GM21360 (cell line): ENCODE measurements around the gene GDF11.

Experiments used
- ATAC-seq: cut with Tn5 transposase; IDR thresholded peaks from one replicate; pipeline ENCODE4 v1.9.1; 2021; ENCODE audit warnings: mild to moderate bottlenecking, moderate library complexity; ENCODE audit not compliant: unreplicated experiment

Gene GDF11

DNA sequence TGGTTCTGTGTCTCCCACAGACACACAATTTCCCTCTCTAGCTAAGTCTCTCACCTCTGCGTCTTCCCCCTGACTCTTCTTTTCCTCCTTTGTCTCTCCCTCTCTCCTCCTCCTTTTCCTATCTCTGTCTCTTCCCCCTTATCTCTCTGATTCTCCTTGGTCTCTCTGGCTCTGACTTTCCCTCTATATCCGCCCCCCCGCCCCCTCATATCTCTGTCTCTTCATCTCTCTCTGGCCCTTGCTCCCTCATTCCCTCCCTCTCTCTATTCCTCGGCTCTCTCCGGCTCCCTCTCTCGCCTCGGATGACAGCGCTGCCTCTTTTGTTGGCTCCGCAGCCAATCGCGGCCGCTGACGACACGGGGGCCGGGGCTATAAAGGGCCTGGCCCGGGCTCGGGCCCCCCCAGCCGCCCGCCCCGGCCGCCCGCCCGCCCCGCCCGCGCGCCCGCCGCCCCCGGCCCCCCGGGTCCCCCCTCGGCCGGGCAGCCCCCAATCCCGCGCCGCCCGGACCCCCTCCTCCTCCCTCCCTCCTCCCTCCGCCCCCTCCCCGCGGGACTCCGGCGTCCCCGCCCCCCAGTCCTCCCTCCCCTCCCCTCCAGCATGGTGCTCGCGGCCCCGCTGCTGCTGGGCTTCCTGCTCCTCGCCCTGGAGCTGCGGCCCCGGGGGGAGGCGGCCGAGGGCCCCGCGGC is at the start of gene GDF11:
TSS of gene GDF11 (plus strand) at position 404 of the 687 bp plus-strand sequence. CDS start at position 599, 195 bp downstream.
- ATAC-seq, result peak; percentile 28

- ATAC-seq, result no peak
These were observed 49.4 kb upstream of the GDF11 start for GRCh38 chr12:55693323-55694187.

- no peak for ATAC-seq
These were observed 48.8 kb upstream of the GDF11 start for GRCh38 chr12:55694188-55694515.

DNA sequence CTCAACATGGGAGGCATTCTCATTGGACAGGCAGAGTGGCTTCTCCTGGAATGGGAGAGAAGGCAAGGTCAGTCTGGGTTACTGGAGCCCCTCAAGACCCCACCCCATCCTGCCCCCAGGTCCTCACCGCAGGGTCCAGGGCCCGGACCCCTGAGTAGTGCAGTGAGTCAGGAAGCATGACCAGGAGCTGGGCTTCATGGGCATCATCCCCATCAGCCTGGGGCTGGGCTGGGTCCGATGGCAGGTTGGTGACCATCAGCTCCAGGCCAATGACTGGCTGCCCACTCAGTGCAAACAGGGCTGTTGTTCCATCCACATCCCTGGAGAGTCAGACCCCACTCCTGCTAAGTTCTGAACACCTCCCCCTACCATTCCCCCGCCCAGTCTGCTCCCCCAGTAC is 48.3 kb upstream of the GDF11 start:
- ATAC-seq, result no peak

DNA sequence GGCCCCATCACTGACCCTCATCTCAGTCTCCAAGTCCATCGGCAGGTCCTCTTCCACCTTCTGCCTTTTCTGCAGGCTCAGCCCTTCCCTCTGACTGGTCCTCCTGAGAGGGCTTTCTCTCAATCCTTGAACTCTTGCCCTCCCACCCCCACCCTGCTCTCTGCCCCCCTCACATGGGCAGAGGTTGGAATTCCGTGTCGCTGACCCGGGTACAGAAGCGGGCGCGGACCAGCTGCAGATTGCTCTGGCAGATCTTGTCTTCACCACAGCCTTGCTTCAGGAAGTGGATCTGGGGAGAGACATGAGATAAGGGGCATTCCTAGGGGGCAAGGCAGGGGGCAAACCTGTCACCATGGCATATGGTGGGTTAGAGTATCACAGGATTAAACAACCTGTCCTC is 47.6 kb upstream of the GDF11 start:
- ATAC-seq, result no peak

- no peak for ATAC-seq
These were observed 46.8 kb upstream of the GDF11 start for GRCh38 chr12:55696141-55696540.

- ATAC-seq, result no peak
These were observed 46.0 kb upstream of the GDF11 start for GRCh38 chr12:55696796-55697462.

GRCh38 chr12:55697686-55698085 is 45.2 kb upstream of the GDF11 start:
- ATAC-seq, result no peak

DNA sequence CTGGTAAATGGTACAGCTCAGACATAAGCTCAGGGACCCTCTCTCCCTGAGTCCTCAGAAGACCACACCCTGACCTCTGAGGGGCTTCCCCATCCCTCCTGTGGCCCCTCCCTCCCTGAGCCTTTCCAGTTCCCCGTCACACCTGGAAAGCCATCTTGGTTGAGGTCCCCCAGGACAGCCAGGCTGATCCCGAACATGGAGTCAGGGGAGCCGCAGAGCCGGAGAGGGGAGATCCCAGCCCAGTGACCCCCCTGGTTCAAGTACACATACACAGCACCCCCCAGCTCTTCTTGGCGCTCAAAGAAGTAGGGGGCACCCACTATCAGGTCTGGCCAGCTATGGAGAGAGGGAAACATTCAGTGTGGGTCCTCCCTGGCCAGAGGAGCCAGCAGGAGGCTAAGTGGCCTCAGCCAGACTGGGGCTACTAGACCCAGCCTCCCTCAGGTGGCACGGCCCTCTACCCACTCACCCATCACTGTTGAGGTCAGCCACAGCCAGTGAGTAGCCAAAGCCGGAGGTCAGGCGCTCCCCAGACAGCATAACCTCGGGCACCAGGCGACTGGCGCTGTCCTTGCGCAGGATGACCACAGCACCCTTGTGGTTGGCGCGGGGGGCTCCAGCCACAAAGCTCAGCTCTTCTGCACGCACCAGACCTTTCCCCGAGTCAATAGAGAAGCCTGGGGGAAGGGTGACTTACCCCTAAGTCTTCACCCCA is 44.5 kb upstream of the GDF11 start:
- ATAC-seq, result no peak

- no peak for ATAC-seq
These were observed 44.0 kb upstream of the GDF11 start for GRCh38 chr12:55698965-55699364.

- ATAC-seq, result no peak
These were observed 43.4 kb upstream of the GDF11 start for GRCh38 chr12:55699471-55700055.

GRCh38 chr12:55700255-55701018 is 42.5 kb upstream of the GDF11 start:
- no peak for ATAC-seq

GRCh38 chr12:55702861-55703260 is 40.1 kb upstream of the GDF11 start:
- ATAC-seq, result no peak

GRCh38 chr12:55703288-55703687 is 39.6 kb upstream of the GDF11 start:
- no peak for ATAC-seq

DNA sequence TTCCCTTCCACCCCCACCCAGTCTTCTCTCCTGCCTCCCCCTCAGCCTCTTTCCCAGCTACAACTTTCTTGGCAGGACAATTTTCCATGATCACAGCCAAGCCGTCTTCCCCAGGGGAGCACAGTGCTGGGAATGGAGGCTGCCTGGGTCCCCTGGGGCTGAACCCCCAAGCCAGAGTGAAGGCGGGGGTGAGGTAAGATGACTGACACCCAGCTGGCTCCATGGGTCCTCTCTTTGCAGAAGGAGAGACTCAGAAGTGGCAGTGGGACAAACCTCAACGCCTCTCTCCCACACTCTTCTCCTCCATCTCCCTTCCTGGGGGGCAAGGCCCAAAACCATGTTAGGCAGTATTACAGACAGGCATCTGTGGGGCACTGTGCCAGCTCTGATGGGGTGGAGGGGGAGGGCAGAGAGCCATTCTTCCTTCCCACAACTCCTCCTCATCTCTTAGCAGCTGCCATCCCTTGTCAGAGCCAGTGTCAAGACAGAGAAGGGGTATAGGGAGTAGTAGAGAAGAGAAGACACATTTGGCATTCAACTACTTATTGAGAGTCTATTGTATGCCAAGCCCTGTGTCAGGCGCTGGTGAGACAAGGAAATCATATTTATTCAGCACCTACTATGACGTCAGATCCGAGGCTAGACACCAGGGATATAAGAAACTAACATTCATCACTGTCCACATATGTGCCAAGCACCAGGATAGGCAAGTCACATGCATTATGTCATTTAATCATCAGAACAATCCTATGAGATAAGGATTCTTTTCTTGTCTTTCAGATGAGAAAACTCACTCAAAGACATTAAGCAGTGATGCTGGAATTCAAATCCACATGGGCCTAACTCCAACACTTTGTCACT is 38.8 kb upstream of the GDF11 start:
- ATAC-seq, result no peak

DNA sequence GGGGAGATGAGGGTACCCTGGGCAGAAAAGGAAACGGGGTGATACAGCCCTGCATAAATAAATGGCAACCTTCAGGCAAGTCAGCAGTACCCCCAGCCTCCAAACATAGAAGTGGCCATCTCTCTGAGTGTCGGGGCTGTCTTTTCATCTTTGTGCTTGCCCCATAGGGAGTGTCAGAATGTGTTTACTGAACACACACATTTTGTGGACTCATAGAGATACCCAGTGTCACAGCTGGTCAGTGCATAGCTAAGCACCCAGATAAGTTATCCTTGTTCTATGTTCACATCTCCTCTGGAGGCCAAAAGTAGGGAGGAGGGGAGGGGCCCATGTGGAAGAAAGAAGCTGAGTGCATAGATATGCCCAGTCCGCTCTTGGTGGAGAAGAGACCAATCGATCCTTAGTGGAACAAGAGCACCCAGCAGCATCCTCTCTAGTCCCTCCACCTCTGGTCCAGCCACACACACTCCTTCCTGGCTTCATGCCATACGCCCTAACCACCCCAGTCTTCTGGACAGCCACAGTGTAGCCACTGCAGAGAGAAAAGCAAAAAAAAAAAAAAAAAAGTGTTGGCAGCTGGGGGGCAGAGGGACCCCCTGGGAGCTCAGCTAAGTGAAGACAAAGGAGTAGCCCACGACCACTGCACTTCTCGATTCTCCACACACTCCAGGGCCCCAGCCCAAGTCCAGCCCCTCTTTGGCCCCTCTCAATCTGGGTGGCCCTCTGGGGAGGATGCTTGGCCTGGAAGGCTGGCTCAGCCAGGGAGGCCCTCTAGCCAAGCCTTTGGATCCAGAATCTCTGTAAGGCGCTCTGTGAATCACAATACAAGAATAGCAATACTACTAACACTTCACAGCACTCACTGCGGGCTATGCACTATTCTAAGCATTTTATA is 37.9 kb upstream of the GDF11 start:
- ATAC-seq, result no peak

DNA sequence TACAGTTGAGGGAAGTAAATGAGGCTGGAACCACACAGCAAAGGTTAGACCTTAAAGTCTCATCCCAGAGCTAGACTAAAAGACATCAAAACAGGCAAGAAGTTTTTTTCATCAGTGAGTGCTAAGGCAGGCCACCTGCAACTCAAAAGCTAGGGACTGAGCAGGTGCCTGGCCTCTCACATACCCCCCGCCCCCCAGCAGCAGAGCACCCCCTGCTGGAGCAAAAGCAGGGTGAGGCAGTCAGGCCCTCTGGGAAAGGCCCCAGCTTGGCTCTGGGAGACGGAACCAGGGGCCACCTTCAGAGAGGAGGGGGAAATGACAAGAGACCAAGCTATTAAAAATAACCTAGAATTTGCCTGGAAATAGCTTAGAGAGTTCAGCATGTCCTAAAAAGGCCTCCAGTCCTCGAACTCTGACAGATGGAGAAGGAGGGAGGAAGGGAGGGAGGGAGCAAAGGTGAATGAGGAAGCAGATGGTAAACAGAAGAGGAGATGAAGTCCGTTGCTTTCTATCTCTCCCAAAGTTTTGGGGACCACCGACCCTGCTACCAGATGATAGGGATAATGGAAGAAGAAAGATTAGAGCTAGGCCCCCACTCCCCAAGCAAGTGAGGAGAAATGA is 37.0 kb upstream of the GDF11 start:
- ATAC-seq, result no peak
